IMR-90 (cell line): ENCODE results near the gene ABCF1. TPM values are rescaled to one million over a fixed set of nuclear protein-coding genes. Genes with fewer than 3 reads are reported as not detected.

ENCODE experiments used
- ATAC-seq: fragments of 200-7000 bp; cut with Tn5 transposase; 2 replicates; pipeline ENCODE4 v1.9.1; 2020; ENCODE audit warnings: low read depth, mild to moderate bottlenecking, moderate library complexity
- BruUV-seq: library from RNA; stranded (reverse); fragments of 400-500 nt; replicated peaks from 2 replicates; lab custom pipeline; 2021; lab: Mats Ljungman, UMichigan
- CTCF ChIA-PET: fragments of 300-600 bp; formaldehyde crosslinking; extraction: SDS; loops from one replicate; lab custom pipeline; 2021; ENCODE audit warnings: antibody characterized with exemption; lab: Yijun Ruan, JAX
- POLR2A ChIA-PET: fragments of 300-600 bp; sonication (Branson Sonifier 250); formaldehyde crosslinking; loops from one replicate; lab custom pipeline; 2022; ENCODE audit warnings: antibody characterized with exemption; ENCODE audit not compliant: unreplicated experiment; lab: Charles Lee
- DNase-seq: peaks from one replicate; pipeline ENCODE4 v3.0.0; 2013
- H2AFZ ChIP-seq: replicated peaks from 2 replicates; pipeline ENCODE3; 2013; ENCODE audit warnings: low read length, mild to moderate bottlenecking; ENCODE audit not compliant: poor library complexity
- H2AK5ac ChIP-seq: 2 replicates; pipeline ENCODE4 v1.6.1; 2013; ENCODE audit warnings: low read depth, low read length, inconsistent platforms
- H2AK9ac ChIP-seq: replicated peaks from 2 replicates; pipeline ENCODE3; 2013; ENCODE audit warnings: mild to moderate bottlenecking, low read depth, low read length, moderate library complexity; ENCODE audit not compliant: poor library complexity
- H2BK120ac ChIP-seq: 2 replicates; pipeline ENCODE4 v1.6.1; 2013; ENCODE audit warnings: low read depth, low read length, inconsistent platforms
- H2BK15ac ChIP-seq: 3 replicates; pipeline ENCODE4 v1.6.1; 2013; ENCODE audit warnings: low read depth, low read length, inconsistent platforms
- H2BK20ac ChIP-seq: 2 replicates; pipeline ENCODE4 v1.6.1; 2013; ENCODE audit warnings: low read depth, mild to moderate bottlenecking, inconsistent platforms, low read length, moderate library complexity
- H2BK5ac ChIP-seq: 2 replicates; pipeline ENCODE4 v1.6.1; 2013; ENCODE audit warnings: mild to moderate bottlenecking, low read depth, low read length, inconsistent platforms; ENCODE audit not compliant: poor library complexity, severe bottlenecking
- H3K14ac ChIP-seq: replicated peaks from 2 replicates; pipeline ENCODE4 v1.6.1; 2013; ENCODE audit warnings: low read depth, low read length, inconsistent platforms
- H3K18ac ChIP-seq: 2 replicates; pipeline ENCODE4 v1.6.1; 2013; ENCODE audit warnings: low read depth, low read length, control low read depth
- H3K23ac ChIP-seq: 2 replicates; pipeline ENCODE4 v1.6.1; 2013; ENCODE audit warnings: low read depth, low read length, inconsistent platforms
- H3K27ac ChIP-seq: 2 replicates; pipeline ENCODE4 v1.5.1; 2013; ENCODE audit warnings: mild to moderate bottlenecking, control low read depth, low read length; ENCODE audit not compliant: insufficient read depth
- H3K27me3 ChIP-seq: 2 replicates; pipeline ENCODE4 v1.6.1; 2013; ENCODE audit warnings: low read length; ENCODE audit not compliant: control insufficient read depth, insufficient read depth
- H3K36me3 ChIP-seq: 2 replicates; pipeline ENCODE4 v1.6.1; 2013; ENCODE audit warnings: low read length, mixed read lengths; ENCODE audit not compliant: control insufficient read depth, insufficient read depth
- H3K4ac ChIP-seq: 2 replicates; pipeline ENCODE4 v1.6.1; 2013; ENCODE audit warnings: low read depth, low read length, inconsistent platforms
- H3K4me1 ChIP-seq: 2 replicates; pipeline ENCODE4 v1.6.1; 2013; ENCODE audit warnings: low read length, mixed read lengths; ENCODE audit not compliant: control insufficient read depth, insufficient read depth
- H3K4me2 ChIP-seq: 2 replicates; pipeline ENCODE4 v1.6.1; 2013; ENCODE audit warnings: low read depth, mild to moderate bottlenecking, control low read depth, low read length, moderate library complexity
- H3K4me3 ChIP-seq: 2 replicates; pipeline ENCODE4 v1.5.1; 2013; ENCODE audit warnings: low read depth, mild to moderate bottlenecking, control low read depth, low read length, moderate library complexity; ENCODE audit not compliant: insufficient read depth
- H3K56ac ChIP-seq: 2 replicates; pipeline ENCODE4 v1.6.1; 2013; ENCODE audit warnings: low read length, inconsistent platforms; ENCODE audit not compliant: insufficient read depth; ENCODE audit errors: extremely low read depth
- H3K79me1 ChIP-seq, 2 experiments: 2 replicates each; pipeline ENCODE4 v1.6.1; 2013; ENCODE audit warnings: low read length in 2 of 2, inconsistent platforms in 1 of 2, low read depth in 1 of 2
- H3K9ac ChIP-seq: 2 replicates; pipeline ENCODE4 v1.6.1; 2013; ENCODE audit warnings: low read depth, low read length, control low read depth
- H3K9me1 ChIP-seq: 2 replicates; pipeline ENCODE4 v1.6.1; 2013; ENCODE audit warnings: low read length, inconsistent platforms; ENCODE audit not compliant: insufficient read depth
- H3K9me3 ChIP-seq: 2 replicates; pipeline ENCODE4 v1.6.1; 2013; ENCODE audit warnings: low read length; ENCODE audit not compliant: control insufficient read depth, insufficient read depth
- H4K20me1 ChIP-seq: 2 replicates; pipeline ENCODE4 v1.6.1; 2013; ENCODE audit warnings: low read length, inconsistent platforms; ENCODE audit not compliant: insufficient read depth
- H4K5ac ChIP-seq: 2 replicates; pipeline ENCODE4 v1.6.1; 2013; ENCODE audit warnings: mild to moderate bottlenecking, low read depth, low read length, control low read depth
- H4K8ac ChIP-seq, 2 experiments: 2 replicates each; pipeline ENCODE4 v1.6.1; 2013; ENCODE audit warnings: low read depth in 2 of 2, low read length in 2 of 2, control low read depth in 1 of 2, inconsistent platforms in 1 of 2
- H4K91ac ChIP-seq: 2 replicates; pipeline ENCODE4 v1.6.1; 2013; ENCODE audit warnings: low read depth, low read length, inconsistent platforms; ENCODE audit not compliant: insufficient read depth
- BHLHE40 ChIP-seq: fragments of 150-350 bp; IDR thresholded peaks from 2 replicates; pipeline ENCODE4 v1.6.1; 2016; ENCODE audit warnings: mild to moderate bottlenecking, low read depth, low read length
- CEBPB ChIP-seq: IDR thresholded peaks from 2 replicates; pipeline ENCODE4 v1.6.1; 2012; ENCODE audit warnings: low read depth, low read length, improper control_type of control experiment
- CHD1 ChIP-seq: IDR thresholded peaks from 2 replicates; pipeline ENCODE4 v1.6.1; 2012; ENCODE audit warnings: low read depth, low read length, improper control_type of control experiment
- CTCF ChIP-seq: conservative IDR thresholded peaks from 2 replicates; pipeline ENCODE4 v1.5.1; 2012; ENCODE audit warnings: mild to moderate bottlenecking, low read depth, low read length, improper control_type of control experiment
- ELK1 ChIP-seq: fragments of 150-350 bp; IDR thresholded peaks from 2 replicates; pipeline ENCODE4 v1.6.1; 2016; ENCODE audit warnings: low read depth, mild to moderate bottlenecking, low read length, moderate library complexity, borderline replicate concordance
- MAFK ChIP-seq: IDR thresholded peaks from 2 replicates; pipeline ENCODE4 v1.6.1; 2012; ENCODE audit warnings: low read depth, low read length, improper control_type of control experiment
- MAZ ChIP-seq: IDR thresholded peaks from 2 replicates; pipeline ENCODE4 v1.6.1; 2012; ENCODE audit warnings: low read depth, mild to moderate bottlenecking, low read length, improper control_type of control experiment, moderate library complexity, borderline replicate concordance
- MXI1 ChIP-seq: IDR thresholded peaks from 2 replicates; pipeline ENCODE4 v1.6.1; 2012; ENCODE audit warnings: low read depth, mild to moderate bottlenecking, low read length, moderate library complexity, borderline replicate concordance
- POLR2A ChIP-seq: IDR thresholded peaks from 2 replicates; pipeline ENCODE4 v1.6.1; 2012; ENCODE audit warnings: mild to moderate bottlenecking, low read depth, low read length
- RAD21 ChIP-seq: IDR thresholded peaks from 2 replicates; pipeline ENCODE4 v1.6.1; 2012; ENCODE audit warnings: low read length, improper control_type of control experiment
- RCOR1 ChIP-seq: IDR thresholded peaks from 2 replicates; pipeline ENCODE4 v1.6.1; 2012; ENCODE audit warnings: mild to moderate bottlenecking, low read length, improper control_type of control experiment; ENCODE audit not compliant: insufficient replicate concordance
- RFX5 ChIP-seq: IDR thresholded peaks from 2 replicates; pipeline ENCODE4 v1.8.0; 2012; ENCODE audit warnings: low read depth, mild to moderate bottlenecking, low read length, moderate library complexity
- SMC3 ChIP-seq: fragments of 150-350 bp; IDR thresholded peaks from 2 replicates; pipeline ENCODE4 v1.6.1; 2016; ENCODE audit warnings: low read depth, mild to moderate bottlenecking, antibody characterized with exemption, low read length, moderate library complexity
- USF2 ChIP-seq: fragments of 150-350 bp; IDR thresholded peaks from 2 replicates; pipeline ENCODE4 v1.6.1; 2017; ENCODE audit warnings: mild to moderate bottlenecking, antibody characterized with exemption, low read length, low read depth
- WGBS, 2 experiments: methylation state at CpG; one replicate each; pipeline versions ENCODE4 v1.1.5 to v1.1.7; 2013; ENCODE audit warnings: missing lambda C conversion rate in 2 of 2; ENCODE audit not compliant: insufficient read length in 1 of 2; ENCODE audit errors: extremely low coverage in 2 of 2; 5-methylcytosine and 5-hydroxymethylcytosine counted together
- dilution Hi-C: fragments of 300-500 bp; cut with HindIII; formaldehyde crosslinking; loops from one replicate; pipeline ENCODE4 v1.14.3; 2018; ENCODE audit warnings: low sequenced_read_pairs; ENCODE audit not compliant: unreplicated experiment
- in situ Hi-C: fragments of 300-500 bp; cut with MboI; formaldehyde crosslinking; loops from 3 replicates; pipeline ENCODE4 v1.14.3; 2019; ENCODE audit warnings: low sequenced_read_pairs, inconsistent platforms, mixed read lengths
- intact Hi-C: fragments of 100-400 bp; cut with micrococcal nuclease; formaldehyde crosslinking; loops from 2 replicates; pipeline ENCODE4 v1.10.0; 2022
- polyA plus RNA-seq, 3 experiments: library from polyadenylated mRNA; depleted of rRNA; stranded (reverse); fragments of >200 nt; gene quantifications; 2 replicates each; pipeline ENCODE4 v1.2.3, GENCODE V29; 2012; ENCODE audit warnings: low replicate concordance in 1 of 3
- total RNA-seq: library from RNA; depleted of rRNA; stranded (reverse); fragments of >200 nt; gene quantifications from 2 replicates; pipeline ENCODE4 v1.2.3, GENCODE V29; 2012

Gene ABCF1
- total and polyA plus RNA-seq, 2 of the 4 experiments (the other 2 are of a cell fraction): 39.1 to 48.6 TPM

GRCh38 chr6:30617565-30618269 is 46.5 kb downstream of the ABCF1 start, which contains the start of gene MRPS18B:
Gene MRPS18B, plus strand, starts transcription at chr6:30617840. Its CDS starts 26 bp downstream, at chr6:30617866.
- Histone ChIP-seq H3K56ac (peak within 1 kb of the TSS; percentile 100), H4K20me1 (peaks cover 25% of the 10 kb centered on the region), H3K79me1 (peaks cover 20 to 48% of the 10 kb centered on the region in 2 experiments), H3K9me1 (peaks cover 5% of the 10 kb centered on the region), H3K36me3 (peaks cover 19% of the 10 kb centered on the region), H2BK20ac (peak within 1 kb of the TSS; percentile 96), H2AFZ (peak within 1 kb of the TSS; percentile 90), H2BK15ac (peak within 1 kb of the TSS; percentile 88), H3K9me3 (no peaks in the 10 kb centered on the region), H3K4me1 (peaks cover 6% of the 10 kb centered on the region), H3K4me3 (peak within 1 kb of the TSS; percentile 73), H2BK5ac (peak within 1 kb of the TSS; percentile 92), H4K5ac (peak within 1 kb of the TSS; percentile 97), H3K14ac (peak within 1 kb of the TSS; percentile 99), H3K4me2 (peak within 1 kb of the TSS; percentile 96), H4K91ac (peak within 1 kb of the TSS; percentile 99), H2BK120ac (peak within 1 kb of the TSS; percentile 96), H4K8ac (peak within 1 kb of the TSS; percentile 87 to 100), H3K27me3 (no peaks in the 10 kb centered on the region), H2AK5ac (peak within 1 kb of the TSS; percentile 99), H3K23ac (peak within 1 kb of the TSS; percentile 99), H3K4ac (peak within 1 kb of the TSS; percentile 99), H3K27ac (peak within 1 kb of the TSS; percentile 91), H3K18ac (peak within 1 kb of the TSS; percentile 91), H2AK9ac (peak within 1 kb of the TSS; percentile 100), H3K9ac (peak within 1 kb of the TSS; percentile 99)
- BruUV-seq: TSS peak; percentile 91
- 0% methylated on average over 26 of the region's 34 CpGs; no CpG with 5 or more reads in 1 of the 2 experiments for WGBS, 2 experiments
- intact Hi-C loops (loop anchor here (1.0 to 2.0 kb wide), 2 partner anchors 9 to 103 kb away; partner anchors contain the start of genes ATAT1 and TUBB), in situ Hi-C loops (no loop called here), dilution Hi-C loops (no loop called here)
- POLR2A ChIA-PET: interaction anchor here (0.6 to 1.0 kb wide), 2 partner anchors 8 to 47 kb away, joined by 4 to 5 read pairs; partner anchors contain the start of gene ATAT1
- DNase-seq (peak; percentile 98), ATAC-seq (peak; percentile 83)
- CTCF ChIA-PET: interaction anchor here (0.7 to 1.4 kb wide), 2 partner anchors 36 to 55 kb away, joined by 3 to 4 read pairs; partner anchors contain the start of gene DHX16
- TF ChIP-seq CEBPB (peak; percentile 75), MXI1 (peak; percentile 99), RAD21 (no peak), ELK1 (no peak), RCOR1 (no peak), MAFK (peak; percentile 31; the same call in 1 of the 2 replicates), CTCF (no peak), CHD1 (no peak), USF2 (no peak; the same call in 1 of the 2 replicates), POLR2A (no peak), SMC3 (no peak), RFX5 (no peak), MAZ (peak; percentile 25; the same call in 1 of the 2 replicates), BHLHE40 (no peak)
